ENCODE data around the gene LRFN2.

- TF ChIP-seq CTCF (conservative IDR thresholded peaks at IDR 0.05; ENCODE audit: low read length) (no peak), EZH2phosphoT487 (IDR thresholded peaks at IDR 0.05; ENCODE audit: borderline replicate concordance) (no peak)
Observed at GRCh38 chr6:40390144-40390800, 196.9 kb downstream of the LRFN2 start.

Measured in Loucy (cell line).